Endodermal cell (in vitro differentiated cells): ENCODE measurements around the gene BCL2L11. TPM values are rescaled to one million over a fixed set of nuclear protein-coding genes. Genes with fewer than 3 reads are reported as not detected.

ENCODE experiments used
- DNase-seq: peaks from one replicate; pipeline ENCODE4 v3.0.0-alpha.2; 2017
- H3K27ac ChIP-seq: 2 replicates; pipeline ENCODE4 v1.5.1; 2013; ENCODE audit warnings: mild to moderate bottlenecking, low read depth, low read length, moderate library complexity
- H3K27me3 ChIP-seq: 2 replicates; pipeline ENCODE4 v1.6.1; 2013; ENCODE audit warnings: mild to moderate bottlenecking, low read length, moderate library complexity; ENCODE audit not compliant: insufficient read depth, control insufficient read depth, poor library complexity, severe bottlenecking
- H3K36me3 ChIP-seq: 2 replicates; pipeline ENCODE4 v1.7.0; 2013; ENCODE audit warnings: mild to moderate bottlenecking, low read length, moderate library complexity; ENCODE audit not compliant: control insufficient read depth, insufficient read depth
- H3K4me1 ChIP-seq: one replicate; pipeline ENCODE4 v1.7.0; 2013; ENCODE audit warnings: low read length; ENCODE audit not compliant: control insufficient read depth, insufficient read depth
- H3K4me3 ChIP-seq: 2 replicates; pipeline ENCODE4 v1.5.1; 2013; ENCODE audit warnings: mild to moderate bottlenecking, low read length, moderate library complexity
- H3K9ac ChIP-seq: 2 replicates; pipeline ENCODE4 v1.6.1; 2013; ENCODE audit warnings: mild to moderate bottlenecking, low read length, moderate library complexity; ENCODE audit not compliant: poor library complexity, severe bottlenecking; ENCODE audit errors: extremely low read depth
- H3K9me3 ChIP-seq: 2 replicates; pipeline ENCODE4 v1.6.1; 2013; ENCODE audit warnings: mild to moderate bottlenecking, low read length, moderate library complexity; ENCODE audit not compliant: control insufficient read depth
- H3K27ac Mint-ChIP-seq: 2 replicates; pipeline ENCODE4 v1.8.0; 2020; ENCODE audit warnings: mixed read lengths
- H3K27me3 Mint-ChIP-seq: 2 replicates; pipeline ENCODE4 v1.8.0; 2021; ENCODE audit warnings: mild to moderate bottlenecking, mixed read lengths; ENCODE audit not compliant: insufficient read depth
- H3K36me3 Mint-ChIP-seq: 2 replicates; pipeline ENCODE4 v1.8.0; 2020; ENCODE audit warnings: low read depth, mixed read lengths
- H3K4me1 Mint-ChIP-seq: 2 replicates; pipeline ENCODE4 v1.8.0; 2020; ENCODE audit warnings: mixed read lengths
- H3K4me3 Mint-ChIP-seq: 2 replicates; pipeline ENCODE4 v1.8.0; 2020; ENCODE audit warnings: mild to moderate bottlenecking, moderate library complexity, mixed read lengths
- H3K9me3 Mint-ChIP-seq: 2 replicates; pipeline ENCODE4 v1.8.0; 2020; ENCODE audit warnings: mild to moderate bottlenecking, mixed read lengths
- WGBS, 2 experiments: methylation state at CpG; one replicate each; pipeline versions ENCODE4 v1.1.5 to v1.1.7; 2013; ENCODE audit warnings: missing lambda C conversion rate in 2 of 2, mixed read lengths in 1 of 2; ENCODE audit not compliant: insufficient coverage in 1 of 2, insufficient read length in 1 of 2; 5-methylcytosine and 5-hydroxymethylcytosine counted together
- total RNA-seq, 2 donors: library from RNA; stranded (reverse); fragmentation: NEBNext Ultra II Directional in 1 of 2; extraction: Animal tissue kit (Norgen Biotek cat#: 25700) in 1 of 2; gene quantifications; 2 replicates in 1 of 2; 3 replicates in 1 of 2; pipeline ENCODE4 v1.2.1, GENCODE V29; 2021
- TF ChIP-seq, protein P1 (sequence below): fragments of 200-600 bp; sonication (generic); conservative IDR thresholded peaks from 2 replicates; pipeline ENCODE4 v1.5.0; 2021; ENCODE audit warnings: antibody characterized with exemption, mild to moderate bottlenecking

The BCL2L11 gene
- total RNA-seq, 2 donors from 2014 or later, result 16.7 to 21.0 TPM

DNA sequence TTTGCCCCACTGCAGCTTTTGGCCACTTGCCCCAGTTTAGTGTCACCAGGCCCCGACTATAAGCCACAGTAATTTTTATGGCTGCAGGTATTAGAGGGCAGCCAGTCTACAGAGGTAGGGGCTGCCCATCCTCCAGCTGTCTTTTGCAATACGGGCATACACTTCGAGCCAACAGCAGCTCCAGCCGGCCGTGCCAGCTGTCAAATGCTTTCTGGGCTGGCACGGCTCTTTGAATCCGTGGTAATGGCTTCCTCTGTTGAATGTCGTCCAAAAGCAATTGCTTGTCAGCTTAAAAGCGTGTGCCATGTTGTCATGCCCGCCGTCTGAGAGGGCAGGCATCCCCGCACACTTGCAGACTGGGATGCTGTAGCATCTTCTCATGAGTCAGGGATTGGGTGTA is 41.3 kb downstream of the BCL2L11 start:
- Mint-ChIP-seq H3K27ac (peak overlapping the region; percentile 27), H3K27me3 (no peaks in the 10 kb centered on the region), H3K4me3 (no peak overlapping the region), H3K4me1 (peaks cover 62% of the 10 kb centered on the region), H3K9me3 (no peaks in the 10 kb centered on the region), H3K36me3 (peaks cover 32% of the 10 kb centered on the region)
- Histone ChIP-seq H3K9me3 (no peaks in the 10 kb centered on the region), H3K27me3 (no peaks in the 10 kb centered on the region), H3K27ac (no peak overlapping the region), H3K4me3 (no peak overlapping the region), H3K9ac (no peak overlapping the region), H3K36me3 (peaks cover 27% of the 10 kb centered on the region), H3K4me1 (peaks cover 17% of the 10 kb centered on the region)
- WGBS, 2 experiments, result 89 to 91% methylated on average over 11 to 12 of the region's 12 CpGs
- TF ChIP-seq, protein P1, sequence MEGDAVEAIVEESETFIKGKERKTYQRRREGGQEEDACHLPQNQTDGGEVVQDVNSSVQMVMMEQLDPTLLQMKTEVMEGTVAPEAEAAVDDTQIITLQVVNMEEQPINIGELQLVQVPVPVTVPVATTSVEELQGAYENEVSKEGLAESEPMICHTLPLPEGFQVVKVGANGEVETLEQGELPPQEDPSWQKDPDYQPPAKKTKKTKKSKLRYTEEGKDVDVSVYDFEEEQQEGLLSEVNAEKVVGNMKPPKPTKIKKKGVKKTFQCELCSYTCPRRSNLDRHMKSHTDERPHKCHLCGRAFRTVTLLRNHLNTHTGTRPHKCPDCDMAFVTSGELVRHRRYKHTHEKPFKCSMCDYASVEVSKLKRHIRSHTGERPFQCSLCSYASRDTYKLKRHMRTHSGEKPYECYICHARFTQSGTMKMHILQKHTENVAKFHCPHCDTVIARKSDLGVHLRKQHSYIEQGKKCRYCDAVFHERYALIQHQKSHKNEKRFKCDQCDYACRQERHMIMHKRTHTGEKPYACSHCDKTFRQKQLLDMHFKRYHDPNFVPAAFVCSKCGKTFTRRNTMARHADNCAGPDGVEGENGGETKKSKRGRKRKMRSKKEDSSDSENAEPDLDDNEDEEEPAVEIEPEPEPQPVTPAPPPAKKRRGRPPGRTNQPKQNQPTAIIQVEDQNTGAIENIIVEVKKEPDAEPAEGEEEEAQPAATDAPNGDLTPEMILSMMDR, result no peak
- DNase-seq, result peak; percentile 20

DNA sequence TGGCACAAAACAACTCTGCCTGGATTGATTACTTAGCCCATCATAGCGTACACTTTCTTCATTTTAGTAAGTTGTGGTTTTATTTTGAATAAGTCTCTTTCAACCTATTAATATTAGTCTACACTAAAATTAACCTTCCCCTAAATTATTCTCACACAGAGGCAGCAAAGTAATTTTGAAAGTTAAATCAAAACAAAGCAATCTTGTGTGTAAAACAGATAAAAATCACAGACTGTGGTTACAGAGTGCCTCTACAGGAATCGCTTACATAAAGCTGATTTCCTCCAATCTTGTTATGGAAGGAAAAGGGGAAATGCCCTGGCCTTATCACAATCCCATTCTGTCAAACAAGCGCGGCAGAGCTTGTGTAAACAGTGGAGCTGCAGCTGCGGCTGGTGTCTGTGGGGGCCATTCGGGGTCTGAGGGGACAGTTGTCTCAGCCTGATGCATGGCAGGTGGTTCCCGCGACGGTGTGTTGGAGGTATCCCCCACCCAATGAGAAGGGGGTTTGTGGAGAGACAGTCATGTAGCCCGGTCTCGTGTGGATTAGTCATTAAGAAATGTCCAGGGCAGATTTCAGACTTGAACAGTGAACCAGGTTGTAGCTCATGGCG is 42.1 kb downstream of the BCL2L11 start:
- Mint-ChIP-seq H3K27ac (peak overlapping the region; percentile 88), H3K4me3 (peak overlapping the region; percentile 31), H3K27me3 (no peaks in the 10 kb centered on the region), H3K9me3 (no peaks in the 10 kb centered on the region), H3K4me1 (peaks cover 63% of the 10 kb centered on the region), H3K36me3 (peaks cover 35% of the 10 kb centered on the region)
- 79 to 83% methylated on average over 10 to 12 of the region's 12 CpGs for WGBS, 2 experiments
- no peak overlapping the region for H3K9ac ChIP-seq
- peak overlapping the region; percentile 48 for H3K4me3 ChIP-seq
- peaks cover 24% of the 10 kb centered on the region for H3K36me3 ChIP-seq
- H3K27me3 ChIP-seq, result no peaks in the 10 kb centered on the region
- no peaks in the 10 kb centered on the region for H3K9me3 ChIP-seq
- DNase-seq, result peak; percentile 30
- peaks cover 18% of the 10 kb centered on the region for H3K4me1 ChIP-seq
- H3K27ac ChIP-seq, result peak overlapping the region; percentile 8
- TF ChIP-seq, protein P1, result no peak

DNA sequence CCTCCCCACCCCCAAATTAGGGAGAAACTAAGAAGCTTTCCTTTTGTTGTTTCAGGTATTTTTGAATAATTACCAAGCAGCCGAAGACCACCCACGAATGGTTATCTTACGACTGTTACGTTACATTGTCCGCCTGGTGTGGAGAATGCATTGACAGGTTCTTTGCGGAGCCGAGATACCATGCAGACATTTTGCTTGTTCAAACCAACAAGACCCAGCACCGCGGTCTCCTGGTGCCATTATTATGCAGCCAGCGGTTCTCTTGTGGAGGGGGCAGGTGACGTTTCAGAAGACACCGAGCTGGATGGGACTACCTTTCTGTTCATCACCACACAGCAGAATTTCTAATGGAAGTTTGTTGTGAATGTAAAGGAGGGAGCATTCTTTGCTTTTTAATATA is 43.4 kb downstream of the BCL2L11 start:
- Histone ChIP-seq H3K4me1 (peaks cover 18% of the 10 kb centered on the region), H3K9me3 (no peaks in the 10 kb centered on the region), H3K36me3 (peaks cover 24% of the 10 kb centered on the region), H3K27me3 (no peaks in the 10 kb centered on the region), H3K27ac (no peak overlapping the region), H3K9ac (no peak overlapping the region), H3K4me3 (no peak overlapping the region)
- peak; percentile 48 for DNase-seq
- peak overlapping the region; percentile 82 for H3K27ac Mint-ChIP-seq
- H3K4me1 Mint-ChIP-seq, result peaks cover 62% of the 10 kb centered on the region
- H3K27me3 Mint-ChIP-seq, result no peaks in the 10 kb centered on the region
- peaks cover 28% of the 10 kb centered on the region for H3K36me3 Mint-ChIP-seq
- TF ChIP-seq, protein P1, result no peak
- peak overlapping the region; percentile 29 for H3K4me3 Mint-ChIP-seq
- H3K9me3 Mint-ChIP-seq, result no peaks in the 10 kb centered on the region
- 67 to 76% methylated on average over 7 to 10 of the region's 12 CpGs for WGBS, 2 experiments
